Measurements from ENCODE around the gene IPMK. TPM values are rescaled to one million over a fixed set of nuclear protein-coding genes. Genes with fewer than 3 reads are reported as not detected.

The IPMK gene
- total RNA-seq, 1 donor from 2014 or later: 6.8 TPM

GRCh38 chr10:58307676-58308075 is 40.0 kb upstream of the IPMK start:
- Mint-ChIP-seq H3K27ac (ENCODE audit: unreplicated experiment) (no peak overlapping the region), H3K27me3 (ENCODE audit: low read depth, unreplicated experiment) (no peaks in the 10 kb centered on the region), H3K4me3 (ENCODE audit: unreplicated experiment) (no peak overlapping the region), H3K9me3 (ENCODE audit: unreplicated experiment) (no peaks in the 10 kb centered on the region), H3K36me3 (ENCODE audit: low read depth, unreplicated experiment) (no peaks in the 10 kb centered on the region), H3K4me1 (ENCODE audit: low read depth, unreplicated experiment) (no peaks in the 10 kb centered on the region)
- Histone ChIP-seq H3K79me2 (ENCODE audit: insufficient read depth, low read length) (no peaks in the 10 kb centered on the region), H2AFZ (ENCODE audit: low read depth, low read length) (no peak overlapping the region), H4K20me1 (ENCODE audit: insufficient read depth, low read length) (no peaks in the 10 kb centered on the region), H3K4me1 (ENCODE audit: insufficient read depth, low read length) (no peaks in the 10 kb centered on the region), H3K36me3 (ENCODE audit: insufficient read depth, low read length) (no peaks in the 10 kb centered on the region), H3K4me2 (ENCODE audit: low read length) (no peak overlapping the region), H3K4me3 (ENCODE audit: insufficient read depth, low read depth, low read length) (no peak overlapping the region), H3K9ac (ENCODE audit: low read length) (no peak overlapping the region), H3K9me3 (ENCODE audit: insufficient read depth, low read depth, low read length) (no peaks in the 10 kb centered on the region), H3K27me3 (ENCODE audit: insufficient read depth, low read length) (no peaks in the 10 kb centered on the region), H3K27ac (ENCODE audit: low read depth, low read length) (no peak overlapping the region)
- DNase-seq (ENCODE audit: low read depth): no peak
- TF ChIP-seq EZH2 (IDR thresholded peaks at IDR 0.05; ENCODE audit: insufficient read depth, low read length) (no peak), CTCF (IDR thresholded peaks at IDR 0.05; ENCODE audit: insufficient read depth, low read depth, low read length) (no peak)
- no peak for FAIRE-seq

- DNase-seq (ENCODE audit: low read depth) (no peak), FAIRE-seq (no peak)
- Mint-ChIP-seq H3K4me1 (ENCODE audit: low read depth, unreplicated experiment) (no peaks in the 10 kb centered on the region), H3K27ac (ENCODE audit: unreplicated experiment) (no peak overlapping the region), H3K4me3 (ENCODE audit: unreplicated experiment) (no peak overlapping the region), H3K9me3 (ENCODE audit: unreplicated experiment) (no peaks in the 10 kb centered on the region), H3K27me3 (ENCODE audit: low read depth, unreplicated experiment) (no peaks in the 10 kb centered on the region), H3K36me3 (ENCODE audit: low read depth, unreplicated experiment) (no peaks in the 10 kb centered on the region)
- TF ChIP-seq EZH2 (IDR thresholded peaks at IDR 0.05; ENCODE audit: insufficient read depth, low read length) (no peak), CTCF (IDR thresholded peaks at IDR 0.05; ENCODE audit: insufficient read depth, low read depth, low read length) (no peak)
- H3K9me3 ChIP-seq (ENCODE audit: insufficient read depth, low read depth, low read length): no peaks in the 10 kb centered on the region
- H3K4me3 ChIP-seq (ENCODE audit: insufficient read depth, low read depth, low read length): no peak overlapping the region
- no peaks in the 10 kb centered on the region for H4K20me1 ChIP-seq (ENCODE audit: insufficient read depth, low read length)
- H3K36me3 ChIP-seq (ENCODE audit: insufficient read depth, low read length): no peaks in the 10 kb centered on the region
- H3K79me2 ChIP-seq (ENCODE audit: insufficient read depth, low read length): no peaks in the 10 kb centered on the region
- H3K9ac ChIP-seq (ENCODE audit: low read length): no peak overlapping the region
- H2AFZ ChIP-seq (ENCODE audit: low read depth, low read length): no peak overlapping the region
- H3K4me1 ChIP-seq (ENCODE audit: insufficient read depth, low read length): no peaks in the 10 kb centered on the region
- no peak overlapping the region for H3K4me2 ChIP-seq (ENCODE audit: low read length)
- H3K27ac ChIP-seq (ENCODE audit: low read depth, low read length): no peak overlapping the region
- H3K27me3 ChIP-seq (ENCODE audit: insufficient read depth, low read length): no peaks in the 10 kb centered on the region
Measured at GRCh38 chr10:58305821-58306220, 38.1 kb upstream of the IPMK start.

- Mint-ChIP-seq H3K27ac (ENCODE audit: unreplicated experiment) (no peak overlapping the region), H3K27me3 (ENCODE audit: low read depth, unreplicated experiment) (no peaks in the 10 kb centered on the region), H3K4me3 (ENCODE audit: unreplicated experiment) (no peak overlapping the region), H3K9me3 (ENCODE audit: unreplicated experiment) (no peaks in the 10 kb centered on the region), H3K4me1 (ENCODE audit: low read depth, unreplicated experiment) (no peaks in the 10 kb centered on the region), H3K36me3 (ENCODE audit: low read depth, unreplicated experiment) (no peaks in the 10 kb centered on the region)
- no peaks in the 10 kb centered on the region for H3K9me3 ChIP-seq (ENCODE audit: insufficient read depth, low read depth, low read length)
- no peak overlapping the region for H3K4me2 ChIP-seq (ENCODE audit: low read length)
- no peaks in the 10 kb centered on the region for H3K27me3 ChIP-seq (ENCODE audit: insufficient read depth, low read length)
- no peak overlapping the region for H3K4me3 ChIP-seq (ENCODE audit: insufficient read depth, low read depth, low read length)
- DNase-seq (ENCODE audit: low read depth) (no peak), FAIRE-seq (no peak)
- no peaks in the 10 kb centered on the region for H3K4me1 ChIP-seq (ENCODE audit: insufficient read depth, low read length)
- no peaks in the 10 kb centered on the region for H3K79me2 ChIP-seq (ENCODE audit: insufficient read depth, low read length)
- H2AFZ ChIP-seq (ENCODE audit: low read depth, low read length): no peak overlapping the region
- no peaks in the 10 kb centered on the region for H4K20me1 ChIP-seq (ENCODE audit: insufficient read depth, low read length)
- H3K36me3 ChIP-seq (ENCODE audit: insufficient read depth, low read length): no peaks in the 10 kb centered on the region
- H3K9ac ChIP-seq (ENCODE audit: low read length): no peak overlapping the region
- H3K27ac ChIP-seq (ENCODE audit: low read depth, low read length): no peak overlapping the region
- TF ChIP-seq EZH2 (IDR thresholded peaks at IDR 0.05; ENCODE audit: insufficient read depth, low read length): no peak
Measured at GRCh38 chr10:58304099-58304633, 36.5 kb upstream of the IPMK start.
